Activated B cell treated with CpG ODN at 0.5 μM for 24 hours (primary cell): Measurements from ENCODE around the gene PRKAG2. TPM values are rescaled to one million over a fixed set of nuclear protein-coding genes. Genes with fewer than 3 reads are reported as not detected.

ENCODE experiments used
- ATAC-seq: fragments of 200-7000 bp; cut with Tn5 transposase; one replicate; pipeline ENCODE4 v1.10.0; 2021; ENCODE audit warnings: low read depth, mild to moderate bottlenecking, moderate library complexity
- CTCF ChIA-PET: fragments of 350-600 bp; sonication (Branson Sonifier 250); formaldehyde crosslinking; loops from one replicate; lab custom pipeline; 2021; ENCODE audit warnings: antibody characterized with exemption; lab: Charles Lee
- POLR2A ChIA-PET: fragments of 350-600 bp; sonication (Branson Sonifier 250); formaldehyde crosslinking; loops from one replicate; lab custom pipeline; 2021; ENCODE audit warnings: antibody characterized with exemption; lab: Charles Lee
- DNase-seq: peaks from one replicate; pipeline ENCODE4 v3.0.0; 2022
- H3K27ac Mint-ChIP-seq: one replicate; pipeline ENCODE4 v1.8.0; 2020; ENCODE audit warnings: mixed read lengths
- H3K27me3 Mint-ChIP-seq: one replicate; pipeline ENCODE4 v1.8.0; 2021; ENCODE audit warnings: mixed read lengths
- H3K36me3 Mint-ChIP-seq: one replicate; pipeline ENCODE4 v1.8.0; 2021; ENCODE audit warnings: low read depth, mixed read lengths
- H3K4me1 Mint-ChIP-seq: one replicate; pipeline ENCODE4 v1.8.0; 2021; ENCODE audit warnings: mixed read lengths
- H3K4me3 Mint-ChIP-seq: one replicate; pipeline ENCODE4 v1.8.0; 2020; ENCODE audit warnings: mild to moderate bottlenecking, mixed read lengths
- H3K9me3 Mint-ChIP-seq: one replicate; pipeline ENCODE4 v1.8.0; 2020; ENCODE audit warnings: mixed read lengths
- CTCF ChIP-seq: fragments of 200-600 bp; IDR thresholded peaks from one replicate; pipeline ENCODE4 v1.8.0; 2022; ENCODE audit warnings: antibody characterized with exemption, mild to moderate bottlenecking
- intact Hi-C: fragments of 100-400 bp; cut with micrococcal nuclease; formaldehyde crosslinking; loops from one replicate; pipeline ENCODE4 v1.15.1; 2024
- total RNA-seq: library from RNA; stranded (reverse); gene quantifications from 2 replicates; pipeline ENCODE4 v1.2.3, GENCODE V29; 2022

Gene PRKAG2
- total RNA-seq, 1 donor from 2014 or later: 19.7 TPM

GRCh38 chr7:151924001-151924400 lies 47.1 kb upstream of the PRKAG2 start:
- peaks cover 11% of the 10 kb centered on the region for H3K4me1 Mint-ChIP-seq
- ChIA-PET CTCF (no interaction called here), POLR2A (no interaction called here)
- H3K27ac Mint-ChIP-seq: no peak overlapping the region
- TF ChIP-seq CTCF: no peak
- DNase-seq (no peak), ATAC-seq (no peak)
- no peaks in the 10 kb centered on the region for H3K9me3 Mint-ChIP-seq
- H3K4me3 Mint-ChIP-seq: no peak overlapping the region
- intact Hi-C loops: loop anchor here (2.0 kb wide), 1 partner anchor 47 kb away; the partner anchor contains the start of gene PRKAG2
- H3K27me3 Mint-ChIP-seq: peaks cover 15% of the 10 kb centered on the region
- no peaks in the 10 kb centered on the region for H3K36me3 Mint-ChIP-seq

- no peak for TF ChIP-seq CTCF
- ChIA-PET POLR2A (no interaction called here), CTCF (interaction anchor here (0.8 kb wide), 1 partner anchor 140 kb away, joined by 3 read pairs; no protein-coding TSS in a partner anchor)
- peaks cover 21% of the 10 kb centered on the region for H3K27me3 Mint-ChIP-seq
- no peaks in the 10 kb centered on the region for H3K36me3 Mint-ChIP-seq
- no peak for DNase-seq
- intact Hi-C loops: no loop called here
- no peak overlapping the region for H3K27ac Mint-ChIP-seq
- ATAC-seq: no peak
- no peak overlapping the region for H3K4me3 Mint-ChIP-seq
- H3K4me1 Mint-ChIP-seq: peaks cover 11% of the 10 kb centered on the region
- H3K9me3 Mint-ChIP-seq: no peaks in the 10 kb centered on the region
Measured at GRCh38 chr7:151923097-151923876, 46.4 kb upstream of the PRKAG2 start.

- CTCF ChIA-PET: no interaction called here
- POLR2A ChIA-PET: no interaction called here
- Mint-ChIP-seq H3K4me3 (no peak overlapping the region), H3K4me1 (peaks cover 11% of the 10 kb centered on the region), H3K27ac (no peak overlapping the region), H3K36me3 (no peaks in the 10 kb centered on the region), H3K27me3 (peaks cover 22% of the 10 kb centered on the region), H3K9me3 (no peaks in the 10 kb centered on the region)
- no peak for DNase-seq
- ATAC-seq: no peak
- no peak for TF ChIP-seq CTCF
- intact Hi-C loops: no loop called here
Measured at GRCh38 chr7:151921451-151921850, 44.5 kb upstream of the PRKAG2 start.

- no peak for TF ChIP-seq CTCF
- no peaks in the 10 kb centered on the region for H3K9me3 Mint-ChIP-seq
- CTCF ChIA-PET: no interaction called here
- H3K36me3 Mint-ChIP-seq: no peaks in the 10 kb centered on the region
- no peak overlapping the region for H3K4me3 Mint-ChIP-seq
- no peak overlapping the region for H3K27ac Mint-ChIP-seq
- POLR2A ChIA-PET: no interaction called here
- H3K27me3 Mint-ChIP-seq: peaks cover 22% of the 10 kb centered on the region
- peaks cover 4% of the 10 kb centered on the region for H3K4me1 Mint-ChIP-seq
- DNase-seq (no peak), ATAC-seq (no peak)
- intact Hi-C loops: no loop called here
Measured at GRCh38 chr7:151920488-151920887, 43.6 kb upstream of the PRKAG2 start.

GRCh38 chr7:151919595-151919994 lies 42.7 kb upstream of the PRKAG2 start:
- H3K27me3 Mint-ChIP-seq: peaks cover 22% of the 10 kb centered on the region
- H3K4me1 Mint-ChIP-seq: no peaks in the 10 kb centered on the region
- no peak for ATAC-seq
- peaks cover under 1% of the 10 kb centered on the region for H3K9me3 Mint-ChIP-seq
- no peak for DNase-seq
- H3K36me3 Mint-ChIP-seq: no peaks in the 10 kb centered on the region
- no peak overlapping the region for H3K4me3 Mint-ChIP-seq
- H3K27ac Mint-ChIP-seq: no peak overlapping the region
- ChIA-PET CTCF (no interaction called here), POLR2A (no interaction called here)
- intact Hi-C loops: no loop called here
- TF ChIP-seq CTCF: no peak
